Neural crest cell (in vitro differentiated cells): ENCODE measurements around the gene CTPS1. TPM values are rescaled to one million over a fixed set of nuclear protein-coding genes. Genes with fewer than 3 reads are reported as not detected.

Source experiments
- DNase-seq: peaks from one replicate; pipeline ENCODE4 v3.0.0; 2021; ENCODE audit warnings: low read depth, mixed read lengths, low spot score
- H3K27ac Mint-ChIP-seq: one replicate; pipeline ENCODE4 v1.8.0; 2021; ENCODE audit warnings: mild to moderate bottlenecking, mixed read lengths; ENCODE audit not compliant: unreplicated experiment
- H3K27me3 Mint-ChIP-seq: 2 replicates; pipeline ENCODE4 v1.8.0; 2021; ENCODE audit warnings: low read depth, mild to moderate bottlenecking, mixed read lengths
- H3K36me3 Mint-ChIP-seq: 2 replicates; pipeline ENCODE4 v1.8.0; 2021; ENCODE audit warnings: low read depth, mild to moderate bottlenecking, mixed read lengths
- H3K4me1 Mint-ChIP-seq: 2 replicates; pipeline ENCODE4 v1.8.0; 2021; ENCODE audit warnings: mixed read lengths
- H3K4me3 Mint-ChIP-seq: one replicate; pipeline ENCODE4 v1.8.0; 2021; ENCODE audit warnings: mild to moderate bottlenecking, mixed read lengths
- H3K9me3 Mint-ChIP-seq: 2 replicates; pipeline ENCODE4 v1.8.0; 2021; ENCODE audit warnings: mixed read lengths
- CTCF ChIP-seq: fragments of 200-600 bp; sonication (generic); conservative IDR thresholded peaks from 2 replicates; pipeline ENCODE4 v1.5.0; 2021; ENCODE audit warnings: antibody characterized with exemption, mild to moderate bottlenecking
- total RNA-seq: library from RNA; stranded (reverse); gene quantifications from 2 replicates; pipeline ENCODE4 v1.2.1, GENCODE V29; 2021

Gene CTPS1
- total RNA-seq, 1 donor from 2014 or later: 114 TPM

GRCh38 chr1:41044187-41044586 lies 64.7 kb downstream of the CTPS1 start:
- no peak for DNase-seq
- peaks cover 8% of the 10 kb centered on the region for H3K36me3 Mint-ChIP-seq
- no peak overlapping the region for H3K4me3 Mint-ChIP-seq
- peak overlapping the region; percentile 91 for H3K27ac Mint-ChIP-seq
- TF ChIP-seq CTCF: no peak
- H3K27me3 Mint-ChIP-seq: no peaks in the 10 kb centered on the region
- H3K4me1 Mint-ChIP-seq: no peaks in the 10 kb centered on the region
- H3K9me3 Mint-ChIP-seq: no peaks in the 10 kb centered on the region

- no peaks in the 10 kb centered on the region for H3K4me1 Mint-ChIP-seq
- TF ChIP-seq CTCF: no peak
- no peak overlapping the region for H3K27ac Mint-ChIP-seq
Measured at GRCh38 chr1:41045740-41046139, 66.2 kb downstream of the CTPS1 start.

GRCh38 chr1:41046347-41046775 lies 66.9 kb downstream of the CTPS1 start:
- Mint-ChIP-seq H3K27me3 (no peaks in the 10 kb centered on the region), H3K4me1 (no peaks in the 10 kb centered on the region), H3K36me3 (peaks cover 3% of the 10 kb centered on the region), H3K9me3 (no peaks in the 10 kb centered on the region), H3K4me3 (no peak overlapping the region), H3K27ac (no peak overlapping the region)
- DNase-seq: no peak
- no peak for TF ChIP-seq CTCF

More at GRCh38 chr1:41045740-41046139, 66.2 kb downstream of the CTPS1 start:
- no peak for DNase-seq
- H3K36me3 Mint-ChIP-seq: peaks cover 3% of the 10 kb centered on the region
- no peaks in the 10 kb centered on the region for H3K27me3 Mint-ChIP-seq
- H3K9me3 Mint-ChIP-seq: no peaks in the 10 kb centered on the region
- H3K4me3 Mint-ChIP-seq: no peak overlapping the region

GRCh38 chr1:41048540-41048939 lies 69.0 kb downstream of the CTPS1 start:
- Mint-ChIP-seq H3K4me3 (no peak overlapping the region), H3K27ac (no peak overlapping the region), H3K4me1 (no peaks in the 10 kb centered on the region), H3K27me3 (no peaks in the 10 kb centered on the region), H3K36me3 (peaks cover 10% of the 10 kb centered on the region), H3K9me3 (no peaks in the 10 kb centered on the region)
- no peak for DNase-seq
- TF ChIP-seq CTCF: no peak

- no peak overlapping the region for H3K4me3 Mint-ChIP-seq
- TF ChIP-seq CTCF: no peak
Measured at GRCh38 chr1:41051022-41051421, 71.5 kb downstream of the CTPS1 start.

GRCh38 chr1:41053316-41053715 lies 73.8 kb downstream of the CTPS1 start:
- Mint-ChIP-seq H3K4me1 (no peaks in the 10 kb centered on the region), H3K9me3 (no peaks in the 10 kb centered on the region), H3K27me3 (no peaks in the 10 kb centered on the region), H3K4me3 (no peak overlapping the region), H3K36me3 (peaks cover 23% of the 10 kb centered on the region), H3K27ac (no peak overlapping the region)
- DNase-seq: no peak
- no peak for TF ChIP-seq CTCF

More at GRCh38 chr1:41051022-41051421, 71.5 kb downstream of the CTPS1 start:
- Mint-ChIP-seq H3K36me3 (peaks cover 21% of the 10 kb centered on the region), H3K9me3 (no peaks in the 10 kb centered on the region), H3K27ac (no peak overlapping the region), H3K4me1 (no peaks in the 10 kb centered on the region), H3K27me3 (no peaks in the 10 kb centered on the region)
- no peak for DNase-seq
